ENCODE results near the gene CKS2. TPM values are rescaled to one million over a fixed set of nuclear protein-coding genes. Genes with fewer than 3 reads are reported as not detected.

The CKS2 gene
- total and polyA plus RNA-seq, 2 experiments from 2014 or later, result 512 to 1,783 TPM

- TF ChIP-seq, protein P1, sequence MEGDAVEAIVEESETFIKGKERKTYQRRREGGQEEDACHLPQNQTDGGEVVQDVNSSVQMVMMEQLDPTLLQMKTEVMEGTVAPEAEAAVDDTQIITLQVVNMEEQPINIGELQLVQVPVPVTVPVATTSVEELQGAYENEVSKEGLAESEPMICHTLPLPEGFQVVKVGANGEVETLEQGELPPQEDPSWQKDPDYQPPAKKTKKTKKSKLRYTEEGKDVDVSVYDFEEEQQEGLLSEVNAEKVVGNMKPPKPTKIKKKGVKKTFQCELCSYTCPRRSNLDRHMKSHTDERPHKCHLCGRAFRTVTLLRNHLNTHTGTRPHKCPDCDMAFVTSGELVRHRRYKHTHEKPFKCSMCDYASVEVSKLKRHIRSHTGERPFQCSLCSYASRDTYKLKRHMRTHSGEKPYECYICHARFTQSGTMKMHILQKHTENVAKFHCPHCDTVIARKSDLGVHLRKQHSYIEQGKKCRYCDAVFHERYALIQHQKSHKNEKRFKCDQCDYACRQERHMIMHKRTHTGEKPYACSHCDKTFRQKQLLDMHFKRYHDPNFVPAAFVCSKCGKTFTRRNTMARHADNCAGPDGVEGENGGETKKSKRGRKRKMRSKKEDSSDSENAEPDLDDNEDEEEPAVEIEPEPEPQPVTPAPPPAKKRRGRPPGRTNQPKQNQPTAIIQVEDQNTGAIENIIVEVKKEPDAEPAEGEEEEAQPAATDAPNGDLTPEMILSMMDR (conservative IDR thresholded peaks at IDR 0.05; ENCODE audit: low read depth in 2 of 2), result no peak
- no peak for TF ChIP-seq POLR2AphosphoS5 (IDR thresholded peaks at IDR 0.05; ENCODE audit: low read depth)
These were observed 14.7 kb downstream of the CKS2 start for GRCh38 chr9:89325733-89326132.

DNA sequence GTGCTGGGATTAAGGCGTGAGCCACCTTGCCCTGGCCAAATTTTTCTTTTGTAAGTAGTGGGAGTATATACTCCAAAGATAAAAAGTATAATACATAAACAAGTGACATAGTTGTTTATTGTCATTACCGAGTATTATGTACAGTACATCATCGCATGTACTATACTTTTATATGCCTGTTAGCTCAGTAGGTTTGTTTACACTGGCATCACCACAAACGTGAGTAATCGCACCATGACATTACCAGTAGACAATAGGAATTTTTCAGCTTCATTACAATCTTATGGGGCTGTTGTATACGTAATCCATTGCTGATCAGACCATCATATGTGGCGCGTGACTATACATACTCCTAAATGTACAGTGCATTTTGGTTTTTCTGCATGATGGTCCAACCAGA lies 17.1 kb downstream of the CKS2 start:
- Histone ChIP-seq H3K4me3 (no peak overlapping the region), H3K27ac (ENCODE audit: low read depth) (no peak overlapping the region), H3K79me2 (replicated peaks; ENCODE audit: insufficient read depth) (peaks cover 39% of the 10 kb centered on the region), H3K36me3 (ENCODE audit: insufficient read depth) (peaks cover 41% of the 10 kb centered on the region), H3K27me3 (ENCODE audit: insufficient read depth) (no peaks in the 10 kb centered on the region), H3K4me2 (no peak overlapping the region), H3K9me2 (ENCODE audit: insufficient read depth) (no peaks in the 10 kb centered on the region), H3F3A (replicated peaks; ENCODE audit: low read depth) (no peaks in the 10 kb centered on the region), H2AFZ (no peak overlapping the region), H4K20me1 (replicated peaks; ENCODE audit: insufficient read depth) (peaks cover 23% of the 10 kb centered on the region; the same call in 1 of the 2 replicates), H3K4me1 (ENCODE audit: insufficient read depth) (no peaks in the 10 kb centered on the region)
- no peaks in the 10 kb centered on the region for H3K9me3 Mint-ChIP-seq
- H3K27me3 Mint-ChIP-seq (ENCODE audit: insufficient read depth, low read depth, poor library complexity), result peaks cover 3% of the 10 kb centered on the region
- H3K36me3 Mint-ChIP-seq (ENCODE audit: low read depth), result peaks cover 60% of the 10 kb centered on the region
- TF ChIP-seq ZNF462 (CRISPR knock-in tag; IDR thresholded peaks at IDR 0.05) (no peak), CREB1 (CRISPR knock-in tag; IDR thresholded peaks at IDR 0.05; ENCODE audit: low read depth) (no peak)
- ATAC-seq (no peak), DNase-seq (ENCODE audit: low spot score) (no peak)
- no peaks in the 10 kb centered on the region; the same call in 2 of the 3 replicates for H3K4me1 Mint-ChIP-seq
- no peak overlapping the region for H3K4me3 Mint-ChIP-seq
- H3K27ac Mint-ChIP-seq, result no peak overlapping the region

More at GRCh38 chr9:89325733-89326132, 14.7 kb downstream of the CKS2 start:
- peaks cover 5% of the 10 kb centered on the region for H3K27me3 Mint-ChIP-seq (ENCODE audit: insufficient read depth, low read depth, poor library complexity)
- H3K27ac ChIP-seq (ENCODE audit: low read depth), result no peak overlapping the region
- no peaks in the 10 kb centered on the region for H3K4me1 ChIP-seq (ENCODE audit: insufficient read depth)
- no peak overlapping the region for H3K27ac Mint-ChIP-seq
- peaks cover 59% of the 10 kb centered on the region for H3K36me3 Mint-ChIP-seq (ENCODE audit: low read depth)
- peaks cover 2% of the 10 kb centered on the region; the same call in 1 of the 3 replicates for H3K4me1 Mint-ChIP-seq
- H2AFZ ChIP-seq, result no peak overlapping the region
- DNase-seq (ENCODE audit: low spot score) (no peak), ATAC-seq (no peak)
- no peak overlapping the region for H3K4me3 Mint-ChIP-seq
- H3K4me3 ChIP-seq, result no peak overlapping the region
- H3F3A ChIP-seq (replicated peaks; ENCODE audit: low read depth), result no peaks in the 10 kb centered on the region
- H3K36me3 ChIP-seq (ENCODE audit: insufficient read depth), result peaks cover 26% of the 10 kb centered on the region
- no peak overlapping the region for H3K4me2 ChIP-seq
- H4K20me1 ChIP-seq (replicated peaks; ENCODE audit: insufficient read depth), result peaks cover 19% of the 10 kb centered on the region; the same call in 1 of the 2 replicates
- H3K9me3 Mint-ChIP-seq, result no peaks in the 10 kb centered on the region
- no peaks in the 10 kb centered on the region for H3K9me2 ChIP-seq (ENCODE audit: insufficient read depth)
- no peaks in the 10 kb centered on the region for H3K27me3 ChIP-seq (ENCODE audit: insufficient read depth)
- H3K79me2 ChIP-seq (replicated peaks; ENCODE audit: insufficient read depth), result peaks cover 61% of the 10 kb centered on the region
